HepG2 (cell line): ENCODE results near the gene MT1A. TPM values are rescaled to one million over a fixed set of nuclear protein-coding genes. Genes with fewer than 3 reads are reported as not detected.

ENCODE experiments used
- CCDC6 ChIP-seq: sonication (generic); formaldehyde crosslinking; IDR thresholded peaks from 2 replicates; pipeline ENCODE4 v1.8.1; 2022; ENCODE audit warnings: mild to moderate bottlenecking, missing genetic modification reagents, moderate library complexity
- ESRRA ChIP-seq: sonication (generic); formaldehyde crosslinking; IDR thresholded peaks from 2 replicates; pipeline ENCODE4 v1.5.1; 2020; ENCODE audit warnings: mild to moderate bottlenecking, low read depth, missing genetic modification reagents
- FOXO1 ChIP-seq: sonication (generic); formaldehyde crosslinking; IDR thresholded peaks from 2 replicates; pipeline ENCODE4 v1.4.0; 2020; ENCODE audit warnings: missing genetic modification reagents
- GATAD1 ChIP-seq: IDR thresholded peaks from 2 replicates; pipeline ENCODE4 v1.6.1; 2016; ENCODE audit warnings: missing genetic modification reagents, missing compliant biosample characterization
- GPBP1L1 ChIP-seq: sonication (generic); formaldehyde crosslinking; IDR thresholded peaks from 2 replicates; pipeline ENCODE4 v1.5.0; 2020; ENCODE audit warnings: mild to moderate bottlenecking, missing genetic modification reagents
- HNF1B ChIP-seq: sonication (generic); formaldehyde crosslinking; IDR thresholded peaks from 2 replicates; pipeline ENCODE4 v1.5.1; 2020; ENCODE audit warnings: mild to moderate bottlenecking, moderate library complexity, missing genetic modification reagents
- KIAA2018 ChIP-seq: sonication (generic); formaldehyde crosslinking; IDR thresholded peaks from 2 replicates; pipeline ENCODE4 v1.5.0; 2020; ENCODE audit warnings: mild to moderate bottlenecking, missing genetic modification reagents, borderline replicate concordance
- MAFK ChIP-seq, 2 experiments: IDR thresholded peaks in 1 of 2; conservative IDR thresholded peaks in 1 of 2; 2 replicates each; pipeline ENCODE4 v1.6.1; 2011; ENCODE audit warnings: improper control_type of control experiment in 2 of 2, low read length in 2 of 2
- MTA1 ChIP-seq: sonication (generic); formaldehyde crosslinking; IDR thresholded peaks from 2 replicates; pipeline ENCODE4 v1.4.0; 2020; ENCODE audit warnings: missing genetic modification reagents, mild to moderate bottlenecking, borderline replicate concordance
- PHB2 ChIP-seq: fragments of 450-650 bp; IDR thresholded peaks from 2 replicates; pipeline ENCODE4 v1.6.1; 2018; ENCODE audit not compliant: partially characterized antibody
- SRSF9 ChIP-seq: fragments of 200-400 bp; formaldehyde crosslinking; IDR thresholded peaks from 2 replicates; pipeline ENCODE4 v1.6.1; 2018; ENCODE audit warnings: borderline replicate concordance, mild to moderate bottlenecking, low read depth, low read length; ENCODE audit not compliant: insufficient read depth, poor library complexity, severe bottlenecking
- ZNF205 ChIP-seq: IDR thresholded peaks from 2 replicates; pipeline ENCODE4 v1.6.1; 2018; ENCODE audit warnings: missing biosample characterization, missing genetic modification reagents
- polyA plus RNA-seq, 8 experiments: library from polyadenylated mRNA; depleted of rRNA in 3 of 8; stranded (reverse) in 7 of 8; unstranded in 1 of 8; fragments of >200 nt; fragmentation: Illumina TruSeq in 4 of 8; extraction: Trizol in 4 of 8; gene quantifications; 2 replicates each; pipeline versions ENCODE4 v1.2.1 to v1.2.3, GENCODE V29; 2011 to 2016; ENCODE audit warnings: low read depth in 4 of 8, missing spikeins in 1 of 8, mixed read lengths in 1 of 8; ENCODE audit not compliant: insufficient read depth in 1 of 8
- total RNA-seq, 5 experiments: library from RNA; depleted of rRNA; stranded (reverse); fragments of >200 nt; fragmentation: Illumina TruSeq; extraction: Trizol; gene quantifications; 2 replicates each; pipeline ENCODE4 v1.2.3, GENCODE V29; 2016; ENCODE audit warnings: low read depth in 1 of 5
- TF ChIP-seq, protein P1 (sequence below): sonication (generic); formaldehyde crosslinking; IDR thresholded peaks from 2 replicates; pipeline ENCODE4 v1.5.1; 2020; ENCODE audit warnings: missing genetic modification reagents, mild to moderate bottlenecking, borderline replicate concordance
- TF ChIP-seq, protein P2 (sequence below): sonication (generic); formaldehyde crosslinking; IDR thresholded peaks from 2 replicates; pipeline ENCODE4 v1.5.0; 2020; ENCODE audit warnings: mild to moderate bottlenecking, low read depth, missing genetic modification reagents, borderline replicate concordance

MT1A gene
- total and polyA plus RNA-seq, 2 of the 13 experiments (the other 11 are each of a cell fraction or from before 2014, with no cell fraction given), result 8.3 to 10.4 TPM

DNA sequence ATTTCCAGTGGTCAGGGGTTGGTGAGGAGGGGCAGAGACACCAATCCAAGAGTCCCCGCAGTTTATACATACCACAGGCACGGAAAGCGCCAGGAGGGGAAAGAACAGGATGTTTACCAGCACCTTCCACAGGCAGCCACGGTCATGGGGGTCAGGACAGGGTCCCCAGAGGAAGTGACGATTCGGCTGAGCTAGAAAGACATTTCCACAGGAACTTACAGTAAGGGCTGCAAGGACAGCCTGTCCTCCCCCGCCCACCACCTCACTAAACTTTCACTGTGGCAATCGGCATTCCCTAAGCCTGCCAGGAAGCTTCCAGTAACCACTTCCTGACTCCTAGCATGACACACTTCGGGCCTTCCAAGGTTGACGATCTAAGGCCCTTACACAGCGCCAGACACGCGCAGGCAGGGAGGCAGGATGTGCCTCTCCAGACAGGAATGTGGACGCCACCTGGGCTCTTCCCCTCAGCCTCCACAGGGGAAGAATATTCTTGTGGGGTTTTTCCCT, 31.3 kb upstream of the MT1A start (continued):
- TF ChIP-seq HNF1B (peak; percentile 36; the same call in 1 of the 2 replicates), MAFK (conservative IDR thresholded peaks at IDR 0.05 in 1 of 2, IDR thresholded peaks at IDR 0.05 in 1 of 2; ENCODE audit: low read length in 2 of 2) (no peak), FOXO1 (CRISPR knock-in tag) (no peak; the same call in 1 of the 2 replicates), GATAD1 (peak; percentile 75), ZNF205 (no peak), SRSF9 (no peak), PHB2 (no peak), GPBP1L1 (CRISPR knock-in tag) (no peak), ESRRA (peak; percentile 75), CCDC6 (CRISPR knock-in tag) (peak; percentile 97), MTA1 (CRISPR knock-in tag) (peak; percentile 75; the same call in 1 of the 2 replicates), KIAA2018 (no peak)
- TF ChIP-seq, protein P1, sequence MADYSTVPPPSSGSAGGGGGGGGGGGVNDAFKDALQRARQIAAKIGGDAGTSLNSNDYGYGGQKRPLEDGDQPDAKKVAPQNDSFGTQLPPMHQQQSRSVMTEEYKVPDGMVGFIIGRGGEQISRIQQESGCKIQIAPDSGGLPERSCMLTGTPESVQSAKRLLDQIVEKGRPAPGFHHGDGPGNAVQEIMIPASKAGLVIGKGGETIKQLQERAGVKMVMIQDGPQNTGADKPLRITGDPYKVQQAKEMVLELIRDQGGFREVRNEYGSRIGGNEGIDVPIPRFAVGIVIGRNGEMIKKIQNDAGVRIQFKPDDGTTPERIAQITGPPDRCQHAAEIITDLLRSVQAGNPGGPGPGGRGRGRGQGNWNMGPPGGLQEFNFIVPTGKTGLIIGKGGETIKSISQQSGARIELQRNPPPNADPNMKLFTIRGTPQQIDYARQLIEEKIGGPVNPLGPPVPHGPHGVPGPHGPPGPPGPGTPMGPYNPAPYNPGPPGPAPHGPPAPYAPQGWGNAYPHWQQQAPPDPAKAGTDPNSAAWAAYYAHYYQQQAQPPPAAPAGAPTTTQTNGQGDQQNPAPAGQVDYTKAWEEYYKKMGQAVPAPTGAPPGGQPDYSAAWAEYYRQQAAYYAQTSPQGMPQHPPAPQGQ (CRISPR knock-in tag), result peak; percentile 68; the same call in 1 of the 2 replicates
- TF ChIP-seq, protein P2, sequence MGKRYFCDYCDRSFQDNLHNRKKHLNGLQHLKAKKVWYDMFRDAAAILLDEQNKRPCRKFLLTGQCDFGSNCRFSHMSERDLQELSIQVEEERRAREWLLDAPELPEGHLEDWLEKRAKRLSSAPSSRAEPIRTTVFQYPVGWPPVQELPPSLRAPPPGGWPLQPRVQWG (CRISPR knock-in tag), result no peak
